Measurements from ENCODE around the gene FGFR3. TPM values are rescaled to one million over a fixed set of nuclear protein-coding genes. Genes with fewer than 3 reads are reported as not detected.

The FGFR3 gene
- total and polyA plus RNA-seq, 12 donors = 1.2 to 6.6 (median 2.4) TPM

DNA sequence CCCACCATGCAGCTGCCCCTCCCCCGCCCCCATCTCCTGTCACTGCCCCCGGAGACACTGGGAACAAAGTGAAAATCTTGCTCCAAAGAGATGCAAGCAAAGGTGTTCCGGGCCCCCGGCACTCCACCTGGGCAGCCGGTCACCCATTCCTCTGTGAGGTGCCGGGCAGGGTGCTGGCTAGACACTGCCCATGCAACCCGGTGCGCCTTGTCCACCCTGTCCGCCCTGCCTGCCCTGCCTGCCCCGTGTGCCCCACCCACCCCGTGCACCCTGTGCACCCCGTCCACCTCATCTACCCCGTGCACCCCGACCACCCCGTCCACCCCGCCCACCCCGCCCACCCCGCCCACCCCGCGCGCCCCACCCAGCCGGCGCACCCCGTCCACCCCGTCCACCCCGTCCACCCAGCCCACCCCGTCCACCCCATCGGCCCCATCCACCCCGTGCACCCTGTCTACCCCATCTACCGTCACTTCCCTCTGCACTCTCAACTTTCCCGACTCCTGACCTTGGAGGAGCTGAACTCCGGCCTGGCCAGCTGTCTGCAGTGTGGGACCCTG, 31.9 kb upstream of the FGFR3 start:
- DNase-seq (no peak), ATAC-seq (no peak)
- Histone ChIP-seq H3K4me3 (no peak overlapping the region), H3K27me3 (peaks cover 0 to 42% (median 9%) of the 10 kb centered on the region in 7 donors), H3K9me3 (no peaks in the 10 kb centered on the region), H3K4me1 (peaks cover 2 to 27% (median 9%) of the 10 kb centered on the region in 9 donors), H3K27ac (no peak overlapping the region), H3K36me3 (no peaks in the 10 kb centered on the region)
- intact Hi-C loops (cut with DNase I) = no loop called here
- TF ChIP-seq, protein P1, sequence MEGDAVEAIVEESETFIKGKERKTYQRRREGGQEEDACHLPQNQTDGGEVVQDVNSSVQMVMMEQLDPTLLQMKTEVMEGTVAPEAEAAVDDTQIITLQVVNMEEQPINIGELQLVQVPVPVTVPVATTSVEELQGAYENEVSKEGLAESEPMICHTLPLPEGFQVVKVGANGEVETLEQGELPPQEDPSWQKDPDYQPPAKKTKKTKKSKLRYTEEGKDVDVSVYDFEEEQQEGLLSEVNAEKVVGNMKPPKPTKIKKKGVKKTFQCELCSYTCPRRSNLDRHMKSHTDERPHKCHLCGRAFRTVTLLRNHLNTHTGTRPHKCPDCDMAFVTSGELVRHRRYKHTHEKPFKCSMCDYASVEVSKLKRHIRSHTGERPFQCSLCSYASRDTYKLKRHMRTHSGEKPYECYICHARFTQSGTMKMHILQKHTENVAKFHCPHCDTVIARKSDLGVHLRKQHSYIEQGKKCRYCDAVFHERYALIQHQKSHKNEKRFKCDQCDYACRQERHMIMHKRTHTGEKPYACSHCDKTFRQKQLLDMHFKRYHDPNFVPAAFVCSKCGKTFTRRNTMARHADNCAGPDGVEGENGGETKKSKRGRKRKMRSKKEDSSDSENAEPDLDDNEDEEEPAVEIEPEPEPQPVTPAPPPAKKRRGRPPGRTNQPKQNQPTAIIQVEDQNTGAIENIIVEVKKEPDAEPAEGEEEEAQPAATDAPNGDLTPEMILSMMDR (IDR thresholded peaks at IDR 0.05) = no peak
- 69 to 71% methylated on average over 32 of the region's 32 CpGs for WGBS, 2 donors

- intact Hi-C loops (cut with DNase I) = no loop called here
- TF ChIP-seq, protein P1 (IDR thresholded peaks at IDR 0.05) = no peak
- Histone ChIP-seq H3K27me3 (peaks cover 0 to 52% (median 15%) of the 10 kb centered on the region in 7 donors), H3K4me1 (peaks cover 2 to 32% (median 11%) of the 10 kb centered on the region in 9 donors), H3K27ac (no peak overlapping the region), H3K4me3 (no peak overlapping the region), H3K9me3 (no peaks in the 10 kb centered on the region), H3K36me3 (no peaks in the 10 kb centered on the region)
- DNase-seq (no peak), ATAC-seq (no peak)
- WGBS, 2 donors = 89 to 96% methylated on average over 20 of the region's 20 CpGs
These were observed 30.7 kb upstream of the FGFR3 start for GRCh38 chr4:1762264-1763010.

DNA sequence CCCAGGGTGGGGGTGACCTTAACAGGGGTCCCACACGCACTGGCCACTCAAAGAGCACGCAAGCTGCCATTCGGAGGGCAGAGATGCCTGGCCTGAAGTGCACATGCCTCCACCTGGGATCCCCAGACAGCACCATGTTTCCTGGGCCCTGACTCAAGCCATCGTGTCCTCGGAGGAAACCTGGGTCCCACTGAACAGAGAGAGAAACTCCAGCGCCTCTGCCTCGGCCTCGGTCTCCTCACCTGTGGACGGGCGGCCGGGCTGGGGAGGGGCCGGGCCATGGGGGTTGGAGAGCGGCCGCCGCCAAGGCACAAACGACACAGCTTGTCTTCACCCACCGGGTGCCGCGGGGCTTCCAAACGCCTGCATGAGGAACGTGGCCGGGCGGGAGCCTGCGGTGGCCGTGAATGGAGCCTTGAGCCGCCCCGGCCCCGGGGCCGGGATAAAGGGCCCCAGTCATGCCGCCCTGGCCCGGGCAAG, 30.0 kb upstream of the FGFR3 start:
- Histone ChIP-seq H3K36me3 (no peaks in the 10 kb centered on the region), H3K4me3 (peak overlapping the region in 7 of 10 donors; percentile 1 to 42 (median 38)), H3K27ac (no peak overlapping the region), H3K9me3 (no peaks in the 10 kb centered on the region), H3K27me3 (peaks cover 0 to 57% (median 17%) of the 10 kb centered on the region in 7 donors), H3K4me1 (peaks cover 2 to 32% (median 11%) of the 10 kb centered on the region in 9 donors)
- ATAC-seq (no peak), DNase-seq (no peak)
- 34 to 35% methylated on average over 31 of the region's 31 CpGs for WGBS, 2 donors
- intact Hi-C loops (cut with DNase I) = no loop called here
- TF ChIP-seq, protein P1 (IDR thresholded peaks at IDR 0.05) = no peak

DNA sequence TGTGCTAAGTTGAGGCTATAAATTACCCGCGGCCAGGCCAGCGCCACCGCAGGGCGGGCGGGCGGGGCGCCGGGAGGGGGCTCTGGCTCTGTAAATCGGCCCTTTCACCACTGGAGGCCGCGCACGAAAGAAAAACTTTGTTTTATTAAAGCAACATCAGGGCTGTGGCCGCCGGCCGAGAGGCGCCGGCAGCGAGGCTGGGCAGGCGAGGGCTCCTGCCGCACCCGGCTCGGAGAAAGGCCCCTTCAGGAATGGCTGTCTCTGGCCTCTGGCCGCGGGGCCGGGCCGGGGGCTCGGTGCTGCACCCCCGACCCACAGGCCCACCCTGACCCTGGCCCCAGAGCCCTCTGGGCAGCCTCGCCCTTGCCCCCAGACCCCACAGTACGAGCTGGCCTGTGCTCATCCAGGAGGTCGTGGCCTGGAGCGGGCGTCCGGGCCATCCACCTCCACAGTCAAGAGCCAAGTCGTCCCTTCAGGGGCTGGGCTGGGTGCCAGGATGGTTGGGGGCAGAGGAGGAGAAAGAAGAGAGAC, 29.5 kb upstream of the FGFR3 start:
- Histone ChIP-seq H3K36me3 (no peaks in the 10 kb centered on the region), H3K4me3 (peak overlapping the region in 7 of 10 donors; percentile 1 to 42 (median 38)), H3K9me3 (no peaks in the 10 kb centered on the region), H3K27me3 (peaks cover 0 to 62% (median 17%) of the 10 kb centered on the region in 7 donors), H3K4me1 (peaks cover 2 to 32% (median 11%) of the 10 kb centered on the region in 9 donors), H3K27ac (peak overlapping the region in 2 of 10 donors; percentile 13 to 39)
- DNase-seq (peak in 1 of 2 donors; percentile 29), ATAC-seq (peak in 7 of 8 donors; percentile 12 to 34 (median 21))
- intact Hi-C loops (cut with DNase I) = no loop called here
- TF ChIP-seq, protein P1 (IDR thresholded peaks at IDR 0.05) = peak in 6 of 9 donors; percentile 15 to 53 (median 33)
- WGBS, 2 donors = 14 to 17% methylated on average over 36 of the region's 36 CpGs

All from heart right ventricle (tissue), 16 donors.